BLaER1 (cell line): Measurements from ENCODE around the gene SH3GLB2.

ENCODE experiments used
- H3K27ac ChIP-seq: shearing (Covaris generic); formaldehyde crosslinking; 2 replicates; pipeline ENCODE4 v1.8.1; 2022
- H3K27me3 ChIP-seq: shearing (Covaris generic); formaldehyde crosslinking; 2 replicates; pipeline ENCODE4 v1.8.1; 2022
- H3K36me3 ChIP-seq: shearing (Covaris generic); formaldehyde crosslinking; 2 replicates; pipeline ENCODE4 v1.8.1; 2022
- H3K4me1 ChIP-seq: shearing (Covaris generic); formaldehyde crosslinking; 2 replicates; pipeline ENCODE4 v1.8.1; 2022
- H3K4me2 ChIP-seq: shearing (Covaris generic); formaldehyde crosslinking; 2 replicates; pipeline ENCODE4 v1.8.1; 2022
- H3K4me3 ChIP-seq: shearing (Covaris generic); formaldehyde crosslinking; 2 replicates; pipeline ENCODE4 v1.8.1; 2022
- H3K9ac ChIP-seq: shearing (Covaris generic); formaldehyde crosslinking; 2 replicates; pipeline ENCODE4 v1.8.1; 2022
- H3K9me3 ChIP-seq: shearing (Covaris generic); formaldehyde crosslinking; 2 replicates; pipeline ENCODE4 v1.8.1; 2022
- H4K20me1 ChIP-seq: shearing (Covaris generic); formaldehyde crosslinking; 2 replicates; pipeline ENCODE4 v1.8.1; 2022
- Cebpa-rat ChIP-seq: shearing (Covaris generic); IDR thresholded peaks from 2 replicates; pipeline ENCODE4 v1.8.1; 2022

Gene SH3GLB2

GRCh38 chr9:129069862-129070641 lies 41.9 kb upstream of the SH3GLB2 start:
- peak overlapping the region; percentile 99 for H3K4me2 ChIP-seq
- H3K4me1 ChIP-seq: peaks cover 53% of the 10 kb centered on the region
- H3K36me3 ChIP-seq: peaks cover 25% of the 10 kb centered on the region
- no peaks in the 10 kb centered on the region for H3K9me3 ChIP-seq
- peak overlapping the region; percentile 84 for H3K9ac ChIP-seq
- H3K4me3 ChIP-seq: peak overlapping the region; percentile 62
- TF ChIP-seq Cebpa-rat: no peak
- no peaks in the 10 kb centered on the region for H3K27me3 ChIP-seq
- H4K20me1 ChIP-seq: no peaks in the 10 kb centered on the region
- H3K27ac ChIP-seq: peak overlapping the region; percentile 98

GRCh38 chr9:129068990-129069861 lies 41.1 kb upstream of the SH3GLB2 start:
- Histone ChIP-seq H3K4me2 (peak overlapping the region; percentile 99), H4K20me1 (no peaks in the 10 kb centered on the region), H3K4me3 (peak overlapping the region; percentile 62), H3K36me3 (peaks cover 34% of the 10 kb centered on the region), H3K4me1 (peaks cover 53% of the 10 kb centered on the region), H3K9me3 (no peaks in the 10 kb centered on the region), H3K9ac (peak overlapping the region; percentile 84), H3K27ac (peak overlapping the region; percentile 98), H3K27me3 (no peaks in the 10 kb centered on the region)
- TF ChIP-seq Cebpa-rat: no peak

- H3K4me2 ChIP-seq: peak overlapping the region; percentile 99
- peak overlapping the region; percentile 98 for H3K27ac ChIP-seq
- no peak for TF ChIP-seq Cebpa-rat
- peak overlapping the region; percentile 44; the same call in 1 of the 2 replicates for H3K4me3 ChIP-seq
- peaks cover 53% of the 10 kb centered on the region for H3K4me1 ChIP-seq
- H4K20me1 ChIP-seq: no peaks in the 10 kb centered on the region
- no peaks in the 10 kb centered on the region for H3K27me3 ChIP-seq
- H3K9me3 ChIP-seq: no peaks in the 10 kb centered on the region
- peaks cover 44% of the 10 kb centered on the region for H3K36me3 ChIP-seq
- peak overlapping the region; percentile 84 for H3K9ac ChIP-seq
These were observed 40.0 kb upstream of the SH3GLB2 start for GRCh38 chr9:129068110-129068509.

- no peak for TF ChIP-seq Cebpa-rat
- peaks cover 80% of the 10 kb centered on the region for H3K36me3 ChIP-seq
- no peaks in the 10 kb centered on the region for H3K9me3 ChIP-seq
- H3K9ac ChIP-seq: no peak overlapping the region
- H3K27ac ChIP-seq: no peak overlapping the region
- no peak overlapping the region for H3K4me3 ChIP-seq
- H3K4me2 ChIP-seq: no peak overlapping the region
- no peaks in the 10 kb centered on the region for H3K27me3 ChIP-seq
- peaks cover 24% of the 10 kb centered on the region for H3K4me1 ChIP-seq
- H4K20me1 ChIP-seq: no peaks in the 10 kb centered on the region
These were observed 36.4 kb upstream of the SH3GLB2 start for GRCh38 chr9:129064499-129064908.

- Histone ChIP-seq H4K20me1 (no peaks in the 10 kb centered on the region), H3K36me3 (peaks cover 92% of the 10 kb centered on the region), H3K9ac (no peak overlapping the region), H3K4me2 (no peak overlapping the region), H3K27me3 (no peaks in the 10 kb centered on the region), H3K9me3 (no peaks in the 10 kb centered on the region), H3K27ac (no peak overlapping the region), H3K4me1 (peaks cover 11% of the 10 kb centered on the region), H3K4me3 (no peak overlapping the region)
- TF ChIP-seq Cebpa-rat: no peak
These were observed 34.9 kb upstream of the SH3GLB2 start for GRCh38 chr9:129063061-129063460.

GRCh38 chr9:129060991-129061390 lies 32.9 kb upstream of the SH3GLB2 start:
- TF ChIP-seq Cebpa-rat: no peak
- H3K4me1 ChIP-seq: no peaks in the 10 kb centered on the region
- no peak overlapping the region for H3K4me3 ChIP-seq
- no peak overlapping the region for H3K4me2 ChIP-seq
- no peaks in the 10 kb centered on the region for H3K27me3 ChIP-seq
- no peaks in the 10 kb centered on the region for H4K20me1 ChIP-seq
- no peaks in the 10 kb centered on the region for H3K9me3 ChIP-seq
- H3K27ac ChIP-seq: no peak overlapping the region
- peaks cover 98% of the 10 kb centered on the region for H3K36me3 ChIP-seq
- H3K9ac ChIP-seq: no peak overlapping the region

- H3K9me3 ChIP-seq: no peaks in the 10 kb centered on the region
- no peaks in the 10 kb centered on the region for H3K27me3 ChIP-seq
- H3K36me3 ChIP-seq: peaks cover 98% of the 10 kb centered on the region
- H3K4me1 ChIP-seq: no peaks in the 10 kb centered on the region
- no peak overlapping the region for H3K9ac ChIP-seq
- no peak overlapping the region for H3K4me3 ChIP-seq
- no peak for TF ChIP-seq Cebpa-rat
- no peak overlapping the region for H3K27ac ChIP-seq
- H4K20me1 ChIP-seq: no peaks in the 10 kb centered on the region
- H3K4me2 ChIP-seq: no peak overlapping the region
These were observed 32.0 kb upstream of the SH3GLB2 start for GRCh38 chr9:129059796-129060785.

GRCh38 chr9:129058965-129059795 lies 31.0 kb upstream of the SH3GLB2 start:
- peaks cover 98% of the 10 kb centered on the region for H3K36me3 ChIP-seq
- no peak overlapping the region for H3K4me3 ChIP-seq
- no peaks in the 10 kb centered on the region for H4K20me1 ChIP-seq
- H3K9me3 ChIP-seq: no peaks in the 10 kb centered on the region
- H3K27ac ChIP-seq: no peak overlapping the region
- no peaks in the 10 kb centered on the region for H3K27me3 ChIP-seq
- H3K9ac ChIP-seq: 0 out of 2 replicates have a peak overlapping the region, but pooled peaks have one; percentile 10
- no peak for TF ChIP-seq Cebpa-rat
- H3K4me2 ChIP-seq: no peak overlapping the region
- H3K4me1 ChIP-seq: no peaks in the 10 kb centered on the region
